PC-9 (cell line): ENCODE results near the gene OPA1.

ENCODE experiments used
- EZH2 ChIP-seq: fragments of 200-600 bp; sonication (generic); IDR thresholded peaks from 2 replicates; pipeline ENCODE4 v1.8.0; 2017; ENCODE audit warnings: antibody characterized with exemption, low read depth
- TF ChIP-seq, protein P1 (sequence below): fragments of 200-600 bp; sonication (generic); conservative IDR thresholded peaks from 2 replicates; pipeline ENCODE4 v1.6.1; 2017; ENCODE audit warnings: mixed run types, antibody characterized with exemption, mild to moderate bottlenecking, moderate library complexity

DNA sequence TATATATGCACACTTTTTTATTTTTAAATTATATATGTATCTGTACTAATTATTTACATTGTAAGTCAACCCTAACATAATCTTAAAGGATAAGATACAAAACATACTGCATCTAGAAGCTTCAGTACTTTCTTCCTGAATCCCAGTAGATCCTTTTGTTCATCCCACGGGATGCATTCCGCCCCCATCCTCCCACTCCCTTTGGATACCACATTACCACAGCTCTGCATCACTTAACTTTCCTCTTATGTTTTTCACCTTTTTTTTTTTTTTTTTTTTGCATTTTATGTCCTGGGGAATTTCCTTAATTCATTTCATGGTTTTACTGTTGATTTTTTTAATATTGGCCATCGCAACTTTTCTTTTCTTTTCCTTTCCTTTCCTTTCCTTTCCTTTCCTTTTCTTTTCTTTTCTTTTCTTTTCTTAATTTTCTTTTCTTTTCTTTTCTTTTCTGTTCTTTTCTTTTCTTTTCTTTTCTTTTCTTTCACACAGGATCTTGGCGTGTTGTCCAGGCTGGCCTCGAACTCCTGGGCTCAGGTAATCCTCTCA is 3.0 kb downstream of the OPA1 start:
- TF ChIP-seq, protein P1, sequence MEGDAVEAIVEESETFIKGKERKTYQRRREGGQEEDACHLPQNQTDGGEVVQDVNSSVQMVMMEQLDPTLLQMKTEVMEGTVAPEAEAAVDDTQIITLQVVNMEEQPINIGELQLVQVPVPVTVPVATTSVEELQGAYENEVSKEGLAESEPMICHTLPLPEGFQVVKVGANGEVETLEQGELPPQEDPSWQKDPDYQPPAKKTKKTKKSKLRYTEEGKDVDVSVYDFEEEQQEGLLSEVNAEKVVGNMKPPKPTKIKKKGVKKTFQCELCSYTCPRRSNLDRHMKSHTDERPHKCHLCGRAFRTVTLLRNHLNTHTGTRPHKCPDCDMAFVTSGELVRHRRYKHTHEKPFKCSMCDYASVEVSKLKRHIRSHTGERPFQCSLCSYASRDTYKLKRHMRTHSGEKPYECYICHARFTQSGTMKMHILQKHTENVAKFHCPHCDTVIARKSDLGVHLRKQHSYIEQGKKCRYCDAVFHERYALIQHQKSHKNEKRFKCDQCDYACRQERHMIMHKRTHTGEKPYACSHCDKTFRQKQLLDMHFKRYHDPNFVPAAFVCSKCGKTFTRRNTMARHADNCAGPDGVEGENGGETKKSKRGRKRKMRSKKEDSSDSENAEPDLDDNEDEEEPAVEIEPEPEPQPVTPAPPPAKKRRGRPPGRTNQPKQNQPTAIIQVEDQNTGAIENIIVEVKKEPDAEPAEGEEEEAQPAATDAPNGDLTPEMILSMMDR = no peak
- no peak for TF ChIP-seq EZH2
